HG03469 (cell line): ENCODE measurements around the gene ATP2C1.
A peak's percentile ranks its signal among the peaks of the same experiment; 100 is the strongest.
"Not testable (repeated sequence)": the region's sequence is repeated elsewhere in the genome, so short reads cannot be mapped to it uniquely, and the experiment has no call there.

Source experiments
- ATAC-seq: cut with Tn5 transposase; IDR thresholded peaks from one replicate; pipeline ENCODE4 v1.9.1; 2021; ENCODE audit warnings: mild to moderate bottlenecking, moderate library complexity, moderate number of reproducible peaks; ENCODE audit not compliant: unreplicated experiment

ATP2C1 gene

GRCh38 chr3:130972592-130972991, 78.7 kb downstream of the ATP2C1 start:
- ATAC-seq = not testable (repeated sequence)

- no peak for ATAC-seq
These were observed 79.5 kb downstream of the ATP2C1 start for GRCh38 chr3:130973406-130973805.

GRCh38 chr3:130974201-130974600, 80.3 kb downstream of the ATP2C1 start:
- no peak for ATAC-seq

GRCh38 chr3:130975251-130975650, 81.4 kb downstream of the ATP2C1 start:
- no peak for ATAC-seq

GRCh38 chr3:130976706-130977105, 82.8 kb downstream of the ATP2C1 start:
- no peak for ATAC-seq

- ATAC-seq = no peak
These were observed 85.2 kb downstream of the ATP2C1 start for GRCh38 chr3:130979117-130979516.

- ATAC-seq = no peak
These were observed 87.6 kb downstream of the ATP2C1 start for GRCh38 chr3:130981469-130981868.

GRCh38 chr3:130990282-130990681, 96.4 kb downstream of the ATP2C1 start:
- no peak for ATAC-seq

- ATAC-seq = no peak
These were observed 97.2 kb downstream of the ATP2C1 start for GRCh38 chr3:130991126-130991525.

- no peak for ATAC-seq
These were observed 98.5 kb downstream of the ATP2C1 start for GRCh38 chr3:130992344-130992743.

GRCh38 chr3:130997289-130997688, 103.4 kb downstream of the ATP2C1 start:
- ATAC-seq = no peak

- ATAC-seq = no peak
These were observed 107.2 kb downstream of the ATP2C1 start for GRCh38 chr3:131001071-131001470.

GRCh38 chr3:131004603-131005002, 110.7 kb downstream of the ATP2C1 start:
- no peak for ATAC-seq

GRCh38 chr3:131007256-131007655, 113.4 kb downstream of the ATP2C1 start:
- ATAC-seq = no peak

GRCh38 chr3:131007782-131008181, 113.9 kb downstream of the ATP2C1 start:
- no peak for ATAC-seq

GRCh38 chr3:131008326-131008725, 114.4 kb downstream of the ATP2C1 start:
- no peak for ATAC-seq

GRCh38 chr3:131009698-131010097, 115.8 kb downstream of the ATP2C1 start:
- no peak for ATAC-seq

- no peak for ATAC-seq
These were observed 125.1 kb downstream of the ATP2C1 start for GRCh38 chr3:131018970-131019369.

GRCh38 chr3:131020122-131020693, 126.3 kb downstream of the ATP2C1 start:
- ATAC-seq = no peak

GRCh38 chr3:131025539-131025938, 131.7 kb downstream of the ATP2C1 start:
- ATAC-seq = no peak

GRCh38 chr3:131026321-131027151, 132.7 kb downstream of the ATP2C1 start, which contains the start of the genes ASTE1 and NEK11:
TSS of gene ASTE1 (minus strand) at chr3:131026825. CDS start at chr3:131025306, 1,519 bp downstream.
TSS of gene NEK11 (plus strand) at chr3:131026877. CDS start at chr3:131029709, 2,832 bp downstream.
- ATAC-seq = peak; percentile 96

- ATAC-seq = no peak
These were observed 135.0 kb downstream of the ATP2C1 start for GRCh38 chr3:131028844-131029243.
